ENCODE results near the gene FOXRED1. TPM values are rescaled to one million over a fixed set of nuclear protein-coding genes. Genes with fewer than 3 reads are reported as not detected.
A peak's percentile ranks its signal among the peaks of the same experiment; 100 is the strongest.

Gene FOXRED1
- total and polyA plus RNA-seq, 9 of the 15 experiments (the other 6 are each of a cell fraction or from before 2014, with no cell fraction given): 14.1 to 94.4 (median 53.1) TPM

DNA sequence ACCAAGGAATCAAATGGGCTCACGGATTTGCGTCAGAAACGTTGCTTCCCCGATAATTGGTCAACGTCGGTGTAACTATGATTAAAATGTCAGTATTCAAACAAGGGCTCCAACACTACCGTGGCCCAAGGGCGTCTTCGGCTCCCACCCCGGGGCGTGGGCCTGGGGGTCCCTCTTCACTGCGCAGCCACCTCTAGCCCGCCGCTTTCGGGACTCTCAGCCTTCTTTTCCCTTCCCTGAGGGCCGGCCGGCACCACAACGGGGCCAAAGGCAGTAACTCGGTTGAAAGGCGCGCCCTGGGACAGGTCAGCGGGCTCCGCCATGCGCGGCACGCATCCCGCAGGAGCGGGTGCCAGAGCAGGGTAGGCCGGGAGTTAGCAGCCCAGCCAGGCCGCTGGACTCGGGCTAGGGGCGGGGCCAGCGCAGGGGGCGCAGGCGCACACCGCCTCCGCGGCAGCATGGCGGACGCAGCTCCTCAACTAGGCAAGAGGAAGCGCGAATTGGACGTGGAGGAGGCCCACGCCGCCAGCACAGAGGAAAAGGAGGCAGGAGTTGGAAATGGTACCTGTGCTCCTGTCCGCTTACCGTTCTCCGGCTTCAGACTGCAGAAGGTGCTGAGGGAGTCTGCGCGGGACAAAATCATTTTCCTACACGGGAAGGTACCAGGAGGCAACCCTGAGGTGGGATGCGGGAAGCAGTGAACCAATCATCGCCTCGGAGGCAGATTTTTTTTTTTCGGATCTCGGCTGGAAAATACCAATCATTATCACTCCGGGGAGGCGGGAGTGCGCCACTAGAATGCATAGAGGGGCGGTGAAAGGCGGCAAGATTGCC is 34.9 kb downstream of the FOXRED1 start, which contains the start of gene DCPS (continued):
- TF ChIP-seq, protein P1, sequence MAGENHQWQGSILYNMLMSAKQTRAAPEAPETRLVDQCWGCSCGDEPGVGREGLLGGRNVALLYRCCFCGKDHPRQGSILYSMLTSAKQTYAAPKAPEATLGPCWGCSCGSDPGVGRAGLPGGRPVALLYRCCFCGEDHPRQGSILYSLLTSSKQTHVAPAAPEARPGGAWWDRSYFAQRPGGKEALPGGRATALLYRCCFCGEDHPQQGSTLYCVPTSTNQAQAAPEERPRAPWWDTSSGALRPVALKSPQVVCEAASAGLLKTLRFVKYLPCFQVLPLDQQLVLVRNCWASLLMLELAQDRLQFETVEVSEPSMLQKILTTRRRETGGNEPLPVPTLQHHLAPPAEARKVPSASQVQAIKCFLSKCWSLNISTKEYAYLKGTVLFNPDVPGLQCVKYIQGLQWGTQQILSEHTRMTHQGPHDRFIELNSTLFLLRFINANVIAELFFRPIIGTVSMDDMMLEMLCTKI (IDR thresholded peaks at IDR 0.05; ENCODE audit: partially characterized antibody): no peak
- peak; percentile 57 for TF ChIP-seq EGR1 (conservative IDR thresholded peaks at IDR 0.05)
- no peak for TF ChIP-seq EZH2 (IDR thresholded peaks at IDR 0.05; ENCODE audit: borderline replicate concordance, low read depth, low read length)
- TF ChIP-seq IFI16 (CRISPR knock-in tag; IDR thresholded peaks at IDR 0.05): no peak
- TF ChIP-seq, protein P2, sequence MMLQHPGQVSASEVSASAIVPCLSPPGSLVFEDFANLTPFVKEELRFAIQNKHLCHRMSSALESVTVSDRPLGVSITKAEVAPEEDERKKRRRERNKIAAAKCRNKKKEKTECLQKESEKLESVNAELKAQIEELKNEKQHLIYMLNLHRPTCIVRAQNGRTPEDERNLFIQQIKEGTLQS (IDR thresholded peaks at IDR 0.05): no peak
- TF ChIP-seq, protein P2 (CRISPR knock-in tag; conservative IDR thresholded peaks at IDR 0.05): no peak
- TF ChIP-seq LCOR (CRISPR knock-in tag; IDR thresholded peaks at IDR 0.05): peak; percentile 89
- no peak for TF ChIP-seq ZNF174 (CRISPR knock-in tag; IDR thresholded peaks at IDR 0.05)
- TF ChIP-seq ZNF764 (CRISPR knock-in tag; IDR thresholded peaks at IDR 0.05; ENCODE audit: low read depth): no peak
- no peak for TF ChIP-seq NFE2 (IDR thresholded peaks at IDR 0.05; ENCODE audit: low read depth)
- no peak for TF ChIP-seq CBFA2T3 (IDR thresholded peaks at IDR 0.05)
- TF ChIP-seq SRSF3 (IDR thresholded peaks at IDR 0.05; ENCODE audit: insufficient read depth, low read length): peak; percentile 71; the same call in 1 of the 2 replicates
- no peak for TF ChIP-seq SMARCC2 (IDR thresholded peaks at IDR 0.05; ENCODE audit: low read depth)
- TF ChIP-seq TCF7L2 (IDR thresholded peaks at IDR 0.05; ENCODE audit: low read depth, low read length): peak; percentile 41; the same call in 1 of the 2 replicates
- no peak for TF ChIP-seq TFAM (CRISPR knock-in tag; conservative IDR thresholded peaks at IDR 0.05)
- TF ChIP-seq ZNF274 (IDR thresholded peaks at IDR 0.05; ENCODE audit: borderline replicate concordance, low read depth, low read length): no peak
- no peak for TF ChIP-seq ZBTB8A (IDR thresholded peaks at IDR 0.05; ENCODE audit: partially characterized antibody)
- no peak for TF ChIP-seq MTA2 (IDR thresholded peaks at IDR 0.05; ENCODE audit: low read depth)
- peak; percentile 87 for TF ChIP-seq CTBP1 (IDR thresholded peaks at IDR 0.05; ENCODE audit: borderline replicate concordance)
- TF ChIP-seq NCOA2 (IDR thresholded peaks at IDR 0.05; ENCODE audit: partially characterized antibody in 2 of 2): no peak
- no peak for TF ChIP-seq NCOA6 (IDR thresholded peaks at IDR 0.05)
- TF ChIP-seq, protein P3, sequence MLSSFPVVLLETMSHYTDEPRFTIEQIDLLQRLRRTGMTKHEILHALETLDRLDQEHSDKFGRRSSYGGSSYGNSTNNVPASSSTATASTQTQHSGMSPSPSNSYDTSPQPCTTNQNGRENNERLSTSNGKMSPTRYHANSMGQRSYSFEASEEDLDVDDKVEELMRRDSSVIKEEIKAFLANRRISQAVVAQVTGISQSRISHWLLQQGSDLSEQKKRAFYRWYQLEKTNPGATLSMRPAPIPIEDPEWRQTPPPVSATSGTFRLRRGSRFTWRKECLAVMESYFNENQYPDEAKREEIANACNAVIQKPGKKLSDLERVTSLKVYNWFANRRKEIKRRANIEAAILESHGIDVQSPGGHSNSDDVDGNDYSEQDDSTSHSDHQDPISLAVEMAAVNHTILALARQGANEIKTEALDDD (IDR thresholded peaks at IDR 0.05): no peak
- no peak for TF ChIP-seq SREBF1 (IDR thresholded peaks at IDR 0.05; ENCODE audit: borderline replicate concordance, low read depth, low read length)
- TF ChIP-seq HDAC3 (IDR thresholded peaks at IDR 0.05; ENCODE audit: borderline replicate concordance, partially characterized antibody): no peak
- no peak for TF ChIP-seq SAP30 (IDR thresholded peaks at IDR 0.05; ENCODE audit: borderline replicate concordance, insufficient read depth, low read depth, low read length, poor library complexity, severe bottlenecking)
- TF ChIP-seq HDAC6 (IDR thresholded peaks at IDR 0.05; ENCODE audit: low read depth, low read length): no peak
- TF ChIP-seq SAFB2 (IDR thresholded peaks at IDR 0.05; ENCODE audit: borderline replicate concordance, low read depth, low read length, severe bottlenecking): no peak
- no peak for TF ChIP-seq ZNF217 (CRISPR knock-in tag; IDR thresholded peaks at IDR 0.05)

All from K562 (cell line).